ENCODE results near the gene HP1BP3. TPM values are rescaled to one million over a fixed set of nuclear protein-coding genes. Genes with fewer than 3 reads are reported as not detected.
"Not testable (repeated sequence)": the region's sequence is repeated elsewhere in the genome, so short reads cannot be mapped to it uniquely, and the experiment has no call there.

Gene HP1BP3
- total RNA-seq, 2 experiments from 2014 or later = 226 to 240 TPM

- Mint-ChIP-seq H3K4me1 (ENCODE audit: low read depth) (peaks cover under 1% of the 10 kb centered on the region), H3K27ac (no peak overlapping the region), H3K27me3 (ENCODE audit: low read depth) (peaks cover 2% of the 10 kb centered on the region), H3K36me3 (ENCODE audit: low read depth) (no peaks in the 10 kb centered on the region), H3K9me3 (no peaks in the 10 kb centered on the region), H3K4me3 (no peak overlapping the region)
- no peak for DNase-seq
- intact Hi-C loops (cut with micrococcal nuclease) = no loop called here
- CTCF ChIA-PET = no interaction called here
Observed at GRCh38 chr1:20793236-20793635, 6.1 kb upstream of the HP1BP3 start.

GRCh38 chr1:20792196-20792595, 5.1 kb upstream of the HP1BP3 start:
- CTCF ChIA-PET = no interaction called here

DNA sequence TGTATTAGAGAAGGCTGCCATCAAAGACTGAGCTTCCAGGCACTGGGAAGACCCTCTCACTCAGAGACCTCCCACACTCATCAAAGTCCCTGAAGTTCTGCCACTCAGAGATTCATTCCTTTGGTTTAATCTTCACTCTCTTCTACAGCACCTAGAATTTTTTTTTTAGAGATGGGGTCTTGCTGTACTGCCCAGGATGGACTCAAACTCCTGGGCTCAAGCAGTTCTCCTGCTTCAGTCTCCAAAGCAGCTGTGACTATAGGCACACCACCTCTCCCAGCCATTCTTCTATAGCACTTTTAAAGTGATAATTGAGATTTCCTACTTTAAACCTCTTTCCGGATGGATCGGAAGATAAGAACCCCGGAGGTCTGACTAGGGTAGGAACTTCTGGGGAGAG, 3.7 kb upstream of the HP1BP3 start:
- peaks cover 3% of the 10 kb centered on the region for H3K36me3 Mint-ChIP-seq (ENCODE audit: low read depth)
- no peak overlapping the region for H3K27ac Mint-ChIP-seq
- peaks cover 2% of the 10 kb centered on the region for H3K27me3 Mint-ChIP-seq (ENCODE audit: low read depth)
- CTCF ChIA-PET = interaction anchor here (0.7 to 1.4 kb wide), 2 partner anchors 75 to 404 kb away, joined by 3 to 4 read pairs; no protein-coding TSS in a partner anchor
- no peak for DNase-seq
- peaks cover 6% of the 10 kb centered on the region for H3K4me1 Mint-ChIP-seq (ENCODE audit: low read depth)
- H3K4me3 Mint-ChIP-seq = no peak overlapping the region
- no peaks in the 10 kb centered on the region for H3K9me3 Mint-ChIP-seq
- intact Hi-C loops (cut with micrococcal nuclease) = no loop called here

More at GRCh38 chr1:20792196-20792595, 5.1 kb upstream of the HP1BP3 start:
- H3K9me3 Mint-ChIP-seq = no peaks in the 10 kb centered on the region
- H3K27ac Mint-ChIP-seq = no peak overlapping the region
- peaks cover 6% of the 10 kb centered on the region for H3K4me1 Mint-ChIP-seq (ENCODE audit: low read depth)
- DNase-seq = no peak
- intact Hi-C loops (cut with micrococcal nuclease) = no loop called here
- no peaks in the 10 kb centered on the region for H3K36me3 Mint-ChIP-seq (ENCODE audit: low read depth)
- no peak overlapping the region for H3K4me3 Mint-ChIP-seq
- peaks cover 2% of the 10 kb centered on the region for H3K27me3 Mint-ChIP-seq (ENCODE audit: low read depth)

GRCh38 chr1:20789598-20789997, 2.5 kb upstream of the HP1BP3 start:
- H3K9me3 Mint-ChIP-seq; H3K36me3 Mint-ChIP-seq (ENCODE audit: low read depth); H3K27me3 Mint-ChIP-seq (ENCODE audit: low read depth); H3K4me3 Mint-ChIP-seq; intact Hi-C loops (cut with micrococcal nuclease); DNase-seq; H3K27ac Mint-ChIP-seq: not testable (repeated sequence)
- H3K4me1 Mint-ChIP-seq (ENCODE audit: low read depth) = peaks cover 13% of the 10 kb centered on the region
- CTCF ChIA-PET = interaction anchor here (0.9 kb wide), 1 partner anchor 406 kb away, joined by 3 read pairs; no protein-coding TSS in a partner anchor

DNA sequence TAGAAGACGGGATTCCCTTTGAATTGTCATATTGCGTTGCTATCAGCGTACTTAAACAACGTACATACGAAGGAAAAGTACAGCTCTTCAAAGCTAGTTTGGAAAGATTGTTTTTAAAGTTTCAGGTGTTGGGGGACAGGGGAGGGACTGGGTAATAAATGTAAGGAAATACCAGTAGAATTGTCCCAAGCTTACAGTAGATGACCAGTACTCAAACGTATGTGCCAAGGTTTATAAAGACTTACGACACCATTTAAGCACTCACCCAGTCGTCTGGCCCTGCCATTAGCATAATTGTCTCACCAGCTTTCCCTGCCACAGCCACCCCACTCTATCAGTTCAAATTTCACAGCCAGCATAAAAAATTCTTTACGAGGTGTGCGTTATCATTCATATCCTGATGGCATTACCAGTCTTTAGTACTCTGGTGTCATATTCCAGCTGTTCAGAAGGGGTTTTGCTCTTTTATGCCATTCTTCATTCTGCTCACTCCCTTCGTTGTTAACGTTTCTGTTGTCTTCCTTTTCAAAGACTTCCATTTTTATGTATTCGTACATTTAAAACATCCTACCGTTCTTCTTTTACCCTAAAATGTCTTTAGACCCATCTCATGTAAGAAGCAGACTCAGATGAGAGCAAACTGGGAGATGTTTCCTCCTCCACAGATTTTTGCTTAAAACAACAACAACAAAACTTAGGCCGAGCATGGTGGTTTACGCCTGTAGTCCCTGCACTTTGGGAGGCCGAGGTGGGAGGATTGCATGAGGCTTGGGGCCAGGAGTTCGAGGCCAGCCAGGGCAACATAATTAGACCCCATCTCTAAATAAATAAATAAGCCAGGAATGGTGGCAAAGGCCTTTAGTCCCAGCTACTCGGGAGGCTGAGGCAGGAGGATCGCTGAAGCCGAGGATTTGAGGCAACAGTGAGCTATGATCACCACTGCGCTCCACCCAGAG, 1.0 kb upstream of the HP1BP3 start:
- Mint-ChIP-seq H3K27ac (peak overlapping the region; percentile 84), H3K27me3 (ENCODE audit: low read depth) (peaks cover 2% of the 10 kb centered on the region)
- intact Hi-C loops (cut with micrococcal nuclease) = loop anchor here (2.0 kb wide), 2 partner anchors 505 to 557 kb away; no protein-coding TSS in a partner anchor

GRCh38 chr1:20786253-20787028, 666 bp downstream of the HP1BP3 start:
- Mint-ChIP-seq H3K27ac (peak overlapping the region; percentile 94), H3K27me3 (ENCODE audit: low read depth) (peaks cover 2% of the 10 kb centered on the region), H3K4me1 (ENCODE audit: low read depth) (peaks cover 32% of the 10 kb centered on the region), H3K9me3 (no peaks in the 10 kb centered on the region), H3K4me3 (peak overlapping the region; percentile 87), H3K36me3 (ENCODE audit: low read depth) (peaks cover 6% of the 10 kb centered on the region)
- intact Hi-C loops (cut with micrococcal nuclease) = loop anchor here (1.0 to 2.0 kb wide), 5 partner anchors 125 to 558 kb away; partner anchors contain the start of genes DDOST and EIF4G3
- CTCF ChIA-PET = interaction anchor here (1.1 to 1.2 kb wide), 2 partner anchors 90 to 126 kb away, joined by 3 to 5 read pairs; no protein-coding TSS in a partner anchor
- peak; percentile 97 for DNase-seq

More for the DNA sequence above, 1.0 kb upstream of the HP1BP3 start:
- no peak for DNase-seq
- H3K36me3 Mint-ChIP-seq (ENCODE audit: low read depth) = peaks cover 6% of the 10 kb centered on the region
- CTCF ChIA-PET = interaction anchor here (0.6 to 1.1 kb wide), 6 partner anchors 9 to 407 kb away, joined by 3 to 5 read pairs (median 3); no protein-coding TSS in a partner anchor
- H3K4me1 Mint-ChIP-seq (ENCODE audit: low read depth) = peaks cover 25% of the 10 kb centered on the region
- H3K9me3 Mint-ChIP-seq = no peaks in the 10 kb centered on the region
- peak overlapping the region; percentile 81 for H3K4me3 Mint-ChIP-seq

DNA sequence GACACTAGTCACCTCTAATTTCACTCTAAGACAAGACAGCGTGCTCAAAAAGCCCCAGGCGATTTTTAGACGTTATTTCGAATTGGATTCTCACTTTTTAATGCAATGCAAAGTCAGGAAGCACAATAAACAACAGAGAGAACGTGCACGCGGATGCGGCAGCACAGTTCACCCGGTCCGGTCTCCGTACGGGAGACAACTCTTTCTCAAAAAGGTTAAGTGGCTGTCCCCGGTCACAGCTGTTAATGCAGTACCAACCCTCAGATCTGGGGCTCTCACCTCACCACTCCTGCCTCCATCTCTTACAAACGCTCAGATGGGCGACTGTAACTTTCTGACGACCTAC, 1.2 kb downstream of the HP1BP3 start:
- Mint-ChIP-seq H3K9me3 (no peaks in the 10 kb centered on the region), H3K27ac (peak overlapping the region; percentile 94), H3K4me1 (ENCODE audit: low read depth) (peaks cover 36% of the 10 kb centered on the region), H3K27me3 (ENCODE audit: low read depth) (peaks cover 2% of the 10 kb centered on the region), H3K4me3 (peak overlapping the region; percentile 87), H3K36me3 (ENCODE audit: low read depth) (peaks cover 9% of the 10 kb centered on the region)
- intact Hi-C loops (cut with micrococcal nuclease) = loop anchor here (1.0 to 2.0 kb wide), 7 partner anchors 53 to 559 kb away; partner anchors contain the start of genes DDOST and EIF4G3
- CTCF ChIA-PET = interaction anchor here (0.9 to 1.2 kb wide), 3 partner anchors 12 to 126 kb away, joined by 3 to 5 read pairs (median 3); no protein-coding TSS in a partner anchor
- DNase-seq = peak; percentile 53

- Mint-ChIP-seq H3K36me3 (ENCODE audit: low read depth) (peaks cover 34% of the 10 kb centered on the region), H3K9me3 (no peaks in the 10 kb centered on the region), H3K27ac (no peak overlapping the region), H3K4me3 (no peak overlapping the region), H3K27me3 (ENCODE audit: low read depth) (no peaks in the 10 kb centered on the region), H3K4me1 (ENCODE audit: low read depth) (peaks cover 16% of the 10 kb centered on the region)
- intact Hi-C loops (cut with micrococcal nuclease) = no loop called here
- DNase-seq = no peak
- CTCF ChIA-PET = no interaction called here
Observed at GRCh38 chr1:20775700-20776099, 11.4 kb downstream of the HP1BP3 start.

DNA sequence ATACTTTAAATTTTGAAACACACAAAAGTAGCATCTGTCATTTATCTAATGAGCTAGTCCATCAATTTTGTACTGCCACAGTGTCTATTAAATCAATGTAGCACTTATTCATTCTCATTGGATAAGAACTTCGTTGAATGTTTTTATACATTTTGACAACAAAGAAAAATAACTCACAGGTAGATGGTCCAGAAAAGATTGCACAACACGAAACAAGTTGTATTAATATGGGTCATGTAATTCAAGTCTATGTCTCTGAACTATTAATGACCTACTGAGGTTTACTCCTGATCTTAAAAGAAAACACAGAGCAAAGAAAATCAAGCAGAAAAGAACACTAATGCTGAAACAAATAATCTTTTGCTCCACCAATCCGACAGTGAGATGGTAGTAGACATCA, 15.3 kb downstream of the HP1BP3 start:
- Mint-ChIP-seq H3K9me3 (no peaks in the 10 kb centered on the region), H3K27ac (no peak overlapping the region), H3K36me3 (ENCODE audit: low read depth) (peaks cover 27% of the 10 kb centered on the region), H3K4me3 (no peak overlapping the region), H3K4me1 (ENCODE audit: low read depth) (peaks cover 6% of the 10 kb centered on the region), H3K27me3 (ENCODE audit: low read depth) (no peaks in the 10 kb centered on the region)
- no peak for DNase-seq
- CTCF ChIA-PET = interaction anchor here (1.2 kb wide), 1 partner anchor 461 kb away, joined by 3 read pairs; no protein-coding TSS in a partner anchor
- intact Hi-C loops (cut with micrococcal nuclease) = no loop called here

- no peak for DNase-seq
- Mint-ChIP-seq H3K4me1 (ENCODE audit: low read depth) (no peaks in the 10 kb centered on the region), H3K36me3 (ENCODE audit: low read depth) (peaks cover 32% of the 10 kb centered on the region), H3K27me3 (ENCODE audit: low read depth) (no peaks in the 10 kb centered on the region), H3K4me3 (no peak overlapping the region), H3K27ac (no peak overlapping the region), H3K9me3 (no peaks in the 10 kb centered on the region)
- intact Hi-C loops (cut with micrococcal nuclease) = no loop called here
- CTCF ChIA-PET = interaction anchor here (1.0 to 1.2 kb wide), 2 partner anchors 74 to 463 kb away, joined by 3 read pairs; no protein-coding TSS in a partner anchor
Observed at GRCh38 chr1:20770314-20771087, 16.6 kb downstream of the HP1BP3 start.

DNA sequence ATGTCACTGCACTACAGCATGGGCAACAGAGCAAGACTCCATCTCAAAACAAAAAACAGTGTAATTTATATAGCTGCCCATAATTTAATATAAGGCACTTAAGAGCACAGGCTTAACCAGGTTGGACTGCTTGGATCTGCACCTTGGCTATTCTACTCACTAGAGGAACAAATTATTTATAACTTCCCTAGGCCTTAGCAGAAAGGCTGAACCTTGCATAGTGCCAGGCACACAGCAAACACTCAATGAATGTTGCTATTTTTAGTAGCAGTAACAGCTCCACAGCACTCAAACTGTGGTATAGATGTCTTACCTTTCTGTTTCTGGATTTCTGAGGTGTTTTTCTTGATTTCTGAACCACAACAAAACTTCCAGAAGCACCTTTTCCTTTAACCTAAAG, 19.8 kb downstream of the HP1BP3 start:
- Mint-ChIP-seq H3K27ac (no peak overlapping the region), H3K4me3 (no peak overlapping the region), H3K4me1 (ENCODE audit: low read depth) (no peaks in the 10 kb centered on the region), H3K36me3 (ENCODE audit: low read depth) (peaks cover 33% of the 10 kb centered on the region), H3K9me3 (no peaks in the 10 kb centered on the region), H3K27me3 (ENCODE audit: low read depth) (no peaks in the 10 kb centered on the region)
- CTCF ChIA-PET = interaction anchor here (1.3 kb wide), 1 partner anchor 70 kb away, joined by 3 read pairs; no protein-coding TSS in a partner anchor
- intact Hi-C loops (cut with micrococcal nuclease) = no loop called here
- DNase-seq = no peak
